CD4-positive, alpha-beta T cell treated with Interleukin-17A for 4 hours (primary cell): Measurements from ENCODE around the gene TUBB4B.

Experiments
- DNase-seq: peaks from one replicate; pipeline ENCODE4 v3.0.0-alpha.2; 2020; ENCODE audit warnings: mixed read lengths

Gene TUBB4B

GRCh38 chr9:137240841-137241489 lies at the start of gene TUBB4B:
TSS of gene TUBB4B (plus strand) at chr9:137241287. CDS start at chr9:137241361, 74 bp downstream.
- DNase-seq = peak; percentile 97

- DNase-seq = no peak
Measured at GRCh38 chr9:137191691-137192447, 49.2 kb upstream of the TUBB4B start.

- no peak for DNase-seq
Measured at GRCh38 chr9:137192448-137192780, 48.7 kb upstream of the TUBB4B start.

DNA sequence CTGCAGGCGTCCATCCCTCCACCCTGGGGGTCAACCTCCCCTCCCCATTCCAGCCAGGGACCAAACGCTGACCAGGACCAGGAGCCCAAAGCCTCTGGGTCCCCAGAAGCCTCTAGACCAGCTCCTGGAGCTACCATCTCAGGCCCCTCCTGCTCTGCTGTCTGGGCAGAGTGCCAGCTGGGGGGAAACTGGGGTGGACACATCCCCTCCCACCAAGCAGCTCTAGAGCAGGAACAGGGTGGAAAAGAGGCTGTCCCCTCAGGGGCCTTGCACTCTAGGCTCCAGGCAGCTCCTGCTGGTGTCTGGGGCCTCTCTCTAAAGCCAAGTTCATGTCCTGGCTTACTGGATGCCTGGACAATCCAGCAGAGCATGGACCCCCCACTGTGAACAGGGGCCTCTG lies 48.2 kb upstream of the TUBB4B start:
- no peak for DNase-seq

DNA sequence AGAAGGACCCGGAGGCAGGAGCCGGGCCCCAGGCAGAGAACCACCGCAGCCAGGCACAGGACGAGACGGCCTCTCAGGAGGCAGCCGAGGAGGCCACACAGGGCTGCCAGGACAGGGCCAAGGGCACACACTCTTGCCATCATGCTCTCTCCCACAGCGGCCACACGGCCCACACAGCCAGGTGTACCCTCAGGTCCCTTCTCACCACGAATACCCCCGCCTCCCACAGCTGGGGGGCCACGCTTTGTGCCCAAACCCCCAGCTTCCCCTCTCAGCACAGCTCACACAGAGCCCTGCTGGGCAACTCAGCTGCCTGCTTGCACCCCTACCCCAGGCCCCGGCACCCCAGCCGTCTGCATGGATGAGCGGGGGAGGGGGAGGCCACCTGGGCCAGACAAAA lies 47.3 kb upstream of the TUBB4B start:
- DNase-seq = no peak

DNA sequence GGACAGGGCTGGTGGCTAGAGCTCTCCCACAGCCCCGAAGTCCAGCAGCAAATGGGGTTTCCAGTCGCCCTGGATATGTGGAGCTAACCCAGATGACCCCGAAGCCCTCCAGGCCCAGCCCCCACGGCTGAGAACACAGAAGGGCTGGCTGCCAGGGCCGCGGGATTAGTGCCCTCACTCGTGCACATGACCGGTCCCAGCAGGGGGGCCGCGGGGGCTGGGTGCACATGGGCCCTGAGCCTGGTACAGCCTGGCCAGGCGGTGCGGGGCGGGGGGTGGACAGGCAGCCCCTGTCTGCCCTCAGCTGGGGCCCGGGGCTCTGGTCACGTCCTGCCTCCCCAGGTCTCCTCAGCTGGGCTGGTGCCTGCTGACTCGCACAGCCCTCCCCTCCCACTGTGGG lies 46.7 kb upstream of the TUBB4B start:
- no peak for DNase-seq

- DNase-seq = no peak
Measured at GRCh38 chr9:137194909-137195308, 46.2 kb upstream of the TUBB4B start.

GRCh38 chr9:137195525-137196220 lies 45.4 kb upstream of the TUBB4B start:
- no peak for DNase-seq

DNA sequence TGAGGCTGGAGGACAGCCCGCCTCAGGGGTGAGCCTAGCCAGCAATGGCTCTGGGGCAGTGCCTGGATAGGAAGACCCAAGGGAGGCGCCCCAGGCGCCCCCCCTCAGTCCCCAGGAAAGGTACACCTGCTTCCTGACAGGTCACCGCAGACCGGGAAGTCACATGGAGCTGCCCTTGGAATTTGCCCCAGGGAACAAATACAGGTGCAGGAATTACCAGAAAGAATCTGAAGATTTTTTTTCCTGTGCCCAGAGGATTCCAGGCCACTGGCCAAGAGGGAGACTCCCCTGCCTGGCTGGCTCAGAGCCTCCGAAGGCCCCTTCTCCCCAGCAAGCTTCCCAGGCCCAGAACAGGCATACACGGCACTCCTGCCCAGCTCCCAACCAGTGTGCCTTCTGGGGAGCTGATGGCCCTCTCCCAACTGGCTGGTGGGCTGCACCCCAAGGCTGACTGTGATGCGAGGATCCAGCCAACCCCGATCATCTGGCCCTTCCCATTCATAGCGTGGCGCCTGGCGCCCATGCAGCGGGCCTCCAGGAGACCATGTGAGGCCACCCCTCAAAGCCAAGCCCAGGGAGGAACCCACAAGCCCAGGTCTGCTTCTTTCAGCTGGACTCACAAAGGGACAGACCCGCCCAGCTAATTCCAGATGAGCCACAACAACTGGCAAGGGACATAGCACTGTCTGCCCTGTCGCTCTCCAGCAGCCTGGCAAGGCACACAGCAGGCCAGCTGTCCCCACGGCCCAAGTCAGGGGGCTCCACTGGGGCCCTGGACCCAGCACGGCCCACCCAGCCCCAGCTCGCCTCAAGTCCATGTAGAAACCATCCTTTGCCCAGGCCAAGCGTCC lies 42.8 kb upstream of the TUBB4B start:
- DNase-seq = no peak

GRCh38 chr9:137198902-137199283 lies 42.2 kb upstream of the TUBB4B start:
- DNase-seq = no peak

DNA sequence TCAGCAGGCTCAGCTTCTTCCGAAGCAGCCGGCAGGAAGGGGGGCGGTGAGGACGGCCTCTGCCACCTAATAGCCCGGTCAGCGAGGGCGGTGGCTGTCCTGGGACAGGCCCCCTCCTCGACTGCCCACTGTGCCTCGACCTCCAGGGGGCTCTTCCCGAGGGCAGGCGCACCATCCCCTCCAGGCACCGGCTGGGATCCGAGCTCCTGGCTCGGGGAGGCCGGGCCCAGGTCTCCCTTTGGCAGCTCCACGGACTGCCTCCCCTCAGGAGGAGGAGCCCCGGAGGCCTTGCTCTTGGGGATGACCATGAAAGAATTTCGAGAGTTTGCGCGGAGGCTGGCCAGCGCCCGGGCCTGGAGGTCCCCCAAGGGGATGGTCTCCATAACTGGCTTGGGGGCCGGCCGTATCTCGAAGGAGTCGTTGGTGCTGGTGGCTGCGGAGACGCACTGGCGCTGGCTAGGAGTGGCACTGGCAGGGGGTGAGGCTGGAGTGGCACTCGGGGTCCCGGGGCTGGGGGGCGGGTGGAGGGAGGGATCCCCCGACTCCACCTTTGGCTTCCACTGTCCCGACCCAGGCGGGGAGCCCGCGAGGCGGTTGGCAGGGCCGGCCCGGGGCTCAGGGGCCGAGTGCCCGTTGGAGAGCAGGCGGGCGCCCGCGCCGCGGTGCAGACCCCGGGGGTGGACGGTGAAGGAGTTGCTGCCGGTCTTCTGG lies 41.5 kb upstream of the TUBB4B start:
- no peak for DNase-seq

GRCh38 chr9:137200311-137201204 lies 40.5 kb upstream of the TUBB4B start, which contains the start of gene TPRN:
TSS of gene TPRN (minus strand) at chr9:137200741. CDS start at chr9:137200711, 30 bp downstream.
- peak; percentile 99 for DNase-seq

DNA sequence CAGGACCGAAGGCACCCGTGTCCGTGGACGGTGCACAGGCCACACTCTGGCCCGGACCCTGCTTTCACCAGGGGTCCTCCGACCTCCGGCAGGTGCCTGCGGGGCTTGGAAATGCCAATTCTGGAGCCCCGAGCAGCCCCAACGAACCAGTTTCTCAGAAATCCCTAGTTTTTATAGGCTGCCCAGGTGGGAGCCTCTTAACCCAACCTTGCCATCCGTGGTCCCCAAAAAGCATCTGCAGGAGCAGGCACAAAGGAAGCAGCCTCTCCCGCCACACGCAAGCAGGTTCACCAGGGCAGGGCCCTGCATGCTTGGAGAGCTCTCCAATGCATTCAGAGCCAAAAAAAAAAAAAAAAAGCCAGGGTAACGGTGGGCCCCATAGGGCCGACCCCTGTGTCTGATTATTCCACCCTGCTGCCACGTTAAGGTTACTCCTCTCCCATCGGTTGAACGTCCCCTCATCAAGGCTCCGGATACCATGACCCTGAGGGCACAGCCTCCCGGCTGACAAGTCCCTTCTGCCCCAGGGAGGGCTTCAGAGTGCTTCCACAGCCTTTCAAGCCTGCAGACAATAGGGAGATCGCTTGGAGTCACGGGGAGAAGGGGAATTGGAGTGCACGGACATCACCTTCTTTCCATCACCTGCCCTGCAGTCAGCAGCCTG lies 39.8 kb upstream of the TUBB4B start:
- DNase-seq = no peak

- no peak for DNase-seq
Measured at GRCh38 chr9:137202966-137203365, 38.1 kb upstream of the TUBB4B start.

DNA sequence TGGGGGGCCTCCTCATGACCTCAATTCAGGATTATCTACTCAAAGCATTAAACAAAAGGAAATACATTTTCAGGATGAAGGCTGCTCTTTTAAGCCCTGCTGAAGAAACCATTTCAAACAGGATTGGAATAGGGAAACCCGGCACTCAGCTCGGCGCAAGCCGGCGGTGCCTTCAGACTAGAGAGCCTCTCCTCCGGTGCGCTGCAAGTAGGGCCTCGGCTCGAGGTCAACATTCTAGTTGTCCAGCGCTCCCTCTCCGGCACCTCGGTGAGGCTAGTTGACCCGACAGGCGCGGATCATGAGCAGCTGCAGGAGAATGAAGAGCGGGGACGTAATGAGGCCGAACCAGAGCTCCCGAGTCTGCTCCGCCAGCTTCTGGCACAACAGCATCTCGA lies 36.4 kb upstream of the TUBB4B start:
- DNase-seq = no peak

DNA sequence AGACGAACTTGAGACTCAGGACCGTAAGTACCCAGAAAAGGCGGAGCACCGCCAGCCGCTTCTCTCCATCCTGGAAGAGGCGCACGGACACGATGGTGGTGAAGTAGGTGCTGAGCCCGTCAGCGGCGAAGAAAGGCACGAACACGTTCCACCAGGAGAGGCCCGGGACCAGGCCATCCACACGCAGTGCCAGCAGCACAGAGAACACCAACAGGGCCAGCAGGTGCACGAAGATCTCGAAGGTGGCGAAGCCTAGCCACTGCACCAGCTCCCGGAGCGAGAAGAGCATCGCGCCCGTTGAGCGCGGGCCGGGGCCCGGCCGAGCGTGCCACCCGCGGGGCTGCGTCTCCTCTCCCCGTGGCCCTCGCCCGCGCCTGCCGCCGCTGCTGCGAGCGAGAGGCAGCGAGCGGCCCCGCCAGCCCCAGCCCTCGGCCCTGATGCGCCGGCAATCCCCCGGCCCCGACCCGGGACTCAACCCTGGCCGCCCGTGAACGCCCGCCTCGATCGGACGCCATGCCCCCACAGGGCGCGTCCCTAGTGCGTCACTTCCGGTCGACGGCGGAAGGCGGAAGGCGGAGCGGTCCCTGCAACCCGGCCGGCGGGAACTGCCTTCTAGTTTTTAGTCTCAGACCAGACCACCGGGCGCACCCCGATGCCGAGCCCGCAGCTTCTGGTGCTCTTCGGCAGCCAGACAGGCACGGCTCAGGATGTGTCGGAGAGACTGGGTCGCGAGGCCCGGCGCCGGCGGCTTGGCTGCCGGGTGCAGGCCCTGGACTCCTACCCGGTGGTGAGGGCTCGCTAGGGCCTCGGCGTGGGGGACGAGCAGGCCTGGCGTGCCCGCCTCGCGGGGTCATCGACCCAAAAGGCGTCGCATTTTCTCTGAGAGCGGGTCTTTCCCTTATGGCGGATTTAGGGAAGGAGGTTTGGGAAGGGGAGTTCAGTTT lies 35.7 kb upstream of the TUBB4B start, which contains the start of the genes NDOR1 and TMEM203:
NDOR1 (plus strand) TSS at position 575 of the 944 bp plus-strand sequence; CDS start at position 653, 78 bp downstream.
TMEM203 (minus strand) TSS at position 523 of the 944 bp plus-strand sequence; CDS start at position 289, 234 bp downstream.
- peak; percentile 95 for DNase-seq

GRCh38 chr9:137206602-137207001 lies 34.5 kb upstream of the TUBB4B start:
- DNase-seq = no peak

- no peak for DNase-seq
Measured at GRCh38 chr9:137211532-137211931, 29.6 kb upstream of the TUBB4B start.

DNA sequence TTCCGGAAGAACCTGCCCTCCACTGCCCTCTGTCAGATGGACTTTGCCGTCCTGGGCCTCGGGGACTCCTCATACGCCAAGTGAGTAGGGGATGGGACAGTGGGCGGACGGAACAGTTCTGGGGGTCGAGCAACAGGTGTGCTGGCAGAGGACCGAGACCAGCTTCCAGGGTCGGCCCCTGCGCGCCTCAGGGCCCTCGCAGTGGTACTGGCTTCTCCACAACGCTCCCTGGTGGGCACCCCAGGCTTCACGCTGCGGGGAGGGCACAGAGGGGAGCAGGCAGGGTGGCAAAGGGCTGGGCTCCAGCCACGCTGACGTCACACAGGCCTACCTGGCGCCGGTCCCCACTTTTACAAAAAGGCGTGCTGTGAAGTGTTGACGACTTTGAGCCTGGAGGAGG lies 28.6 kb upstream of the TUBB4B start:
- DNase-seq = no peak
